Liver (tissue), 3 donors: ENCODE data around the gene ERP27.

Experiments used
- FOXA1 ChIP-seq: IDR thresholded peaks from 2 replicates; pipeline ENCODE4 v1.6.1; 2016; ENCODE audit warnings: antibody characterized with exemption
- RAD21 ChIP-seq, 2 donors: IDR thresholded peaks; 2 replicates each; pipeline ENCODE4 v1.6.1; 2016; ENCODE audit warnings: antibody characterized with exemption in 2 of 2, mild to moderate bottlenecking in 2 of 2
- SP1 ChIP-seq: IDR thresholded peaks from 2 replicates; pipeline ENCODE4 v1.6.1; 2018; ENCODE audit warnings: antibody characterized with exemption, mild to moderate bottlenecking
- TF ChIP-seq, protein P1 (sequence below): fragments of 150-350 bp; IDR thresholded peaks from 2 replicates; pipeline ENCODE4 v1.5.1; 2017; ENCODE audit warnings: improper control_type of control experiment, low read depth, low read length; ENCODE audit not compliant: missing input control
- TF ChIP-seq, protein P2 (sequence below): IDR thresholded peaks from 2 replicates; pipeline ENCODE4 v1.6.1; 2016; ENCODE audit warnings: antibody characterized with exemption
- donor health status: healthy.
- donor health status: healthy.

DNA sequence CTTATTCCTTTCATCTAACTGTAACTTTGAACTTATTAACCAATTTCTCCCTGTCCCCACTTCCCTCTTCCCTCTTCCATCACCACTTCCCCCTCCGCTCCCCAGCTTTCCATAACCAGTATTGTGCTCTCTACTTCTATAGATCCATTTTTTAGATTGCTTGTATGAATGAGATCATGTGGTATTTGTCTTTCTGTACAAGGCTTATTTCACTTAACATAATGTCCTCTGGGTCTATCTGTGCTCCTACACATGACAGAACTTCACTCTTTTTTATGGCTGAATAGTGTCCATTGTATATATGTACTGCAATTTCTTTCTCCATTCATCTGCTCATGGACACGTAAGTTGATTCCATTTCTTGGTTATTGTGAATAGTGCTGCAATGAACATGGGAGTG is 14.4 kb downstream of the ERP27 start:
- no peak for TF ChIP-seq SP1
- TF ChIP-seq, protein P1, sequence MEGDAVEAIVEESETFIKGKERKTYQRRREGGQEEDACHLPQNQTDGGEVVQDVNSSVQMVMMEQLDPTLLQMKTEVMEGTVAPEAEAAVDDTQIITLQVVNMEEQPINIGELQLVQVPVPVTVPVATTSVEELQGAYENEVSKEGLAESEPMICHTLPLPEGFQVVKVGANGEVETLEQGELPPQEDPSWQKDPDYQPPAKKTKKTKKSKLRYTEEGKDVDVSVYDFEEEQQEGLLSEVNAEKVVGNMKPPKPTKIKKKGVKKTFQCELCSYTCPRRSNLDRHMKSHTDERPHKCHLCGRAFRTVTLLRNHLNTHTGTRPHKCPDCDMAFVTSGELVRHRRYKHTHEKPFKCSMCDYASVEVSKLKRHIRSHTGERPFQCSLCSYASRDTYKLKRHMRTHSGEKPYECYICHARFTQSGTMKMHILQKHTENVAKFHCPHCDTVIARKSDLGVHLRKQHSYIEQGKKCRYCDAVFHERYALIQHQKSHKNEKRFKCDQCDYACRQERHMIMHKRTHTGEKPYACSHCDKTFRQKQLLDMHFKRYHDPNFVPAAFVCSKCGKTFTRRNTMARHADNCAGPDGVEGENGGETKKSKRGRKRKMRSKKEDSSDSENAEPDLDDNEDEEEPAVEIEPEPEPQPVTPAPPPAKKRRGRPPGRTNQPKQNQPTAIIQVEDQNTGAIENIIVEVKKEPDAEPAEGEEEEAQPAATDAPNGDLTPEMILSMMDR: no peak
- no peak for TF ChIP-seq RAD21 (IDR thresholded peaks at IDR 0.05)
- TF ChIP-seq, protein P2, sequence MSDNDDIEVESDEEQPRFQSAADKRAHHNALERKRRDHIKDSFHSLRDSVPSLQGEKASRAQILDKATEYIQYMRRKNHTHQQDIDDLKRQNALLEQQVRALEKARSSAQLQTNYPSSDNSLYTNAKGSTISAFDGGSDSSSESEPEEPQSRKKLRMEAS: no peak
- no peak for TF ChIP-seq FOXA1
